ENCODE data around the gene C3orf18.

Gene C3orf18

GRCh38 chr3:50603261-50604109 is 35.9 kb upstream of the C3orf18 start:
- no peak for DNase-seq

- no peak for DNase-seq
Measured at GRCh38 chr3:50602595-50603191, 35.1 kb upstream of the C3orf18 start.

- DNase-seq, result peak; percentile 66 to 81
Measured at GRCh38 chr3:50600841-50601591, 33.5 kb upstream of the C3orf18 start.

GRCh38 chr3:50600141-50600753 is 32.7 kb upstream of the C3orf18 start:
- DNase-seq, result no peak

- DNase-seq, result no peak
Measured at GRCh38 chr3:50599716-50600118, 32.2 kb upstream of the C3orf18 start.

- no peak for DNase-seq
Measured at GRCh38 chr3:50599115-50599715, 31.7 kb upstream of the C3orf18 start.

GRCh38 chr3:50594253-50594785 is 26.8 kb upstream of the C3orf18 start:
- DNase-seq, result peak in 1 of 2 experiments; percentile 56

- DNase-seq, result no peak
Measured at GRCh38 chr3:50592568-50592967, 25.0 kb upstream of the C3orf18 start.

- DNase-seq, result no peak
Measured at GRCh38 chr3:50591196-50591741, 23.7 kb upstream of the C3orf18 start.

- no peak for DNase-seq
Measured at GRCh38 chr3:50588759-50589433, 21.3 kb upstream of the C3orf18 start.

GRCh38 chr3:50587806-50588758 is 20.5 kb upstream of the C3orf18 start:
- DNase-seq, result peak in 1 of 2 experiments; percentile 33

- DNase-seq, result no peak
Measured at GRCh38 chr3:50587373-50587772, 19.8 kb upstream of the C3orf18 start.

- DNase-seq, result no peak
Measured at GRCh38 chr3:50586763-50587070, 19.2 kb upstream of the C3orf18 start.

- no peak for DNase-seq
Measured at GRCh38 chr3:50585919-50586762, 18.6 kb upstream of the C3orf18 start.

- DNase-seq, result no peak
Measured at GRCh38 chr3:50584391-50584790, 16.8 kb upstream of the C3orf18 start.

- no peak for DNase-seq
Measured at GRCh38 chr3:50583897-50584296, 16.4 kb upstream of the C3orf18 start.

GRCh38 chr3:50582083-50582482 is 14.5 kb upstream of the C3orf18 start:
- DNase-seq, result no peak

GRCh38 chr3:50581459-50581842 is 13.9 kb upstream of the C3orf18 start:
- no peak for DNase-seq

- no peak for DNase-seq
Measured at GRCh38 chr3:50580683-50581458, 13.3 kb upstream of the C3orf18 start.
